ENCODE measurements around the gene CNOT6.

DNA sequence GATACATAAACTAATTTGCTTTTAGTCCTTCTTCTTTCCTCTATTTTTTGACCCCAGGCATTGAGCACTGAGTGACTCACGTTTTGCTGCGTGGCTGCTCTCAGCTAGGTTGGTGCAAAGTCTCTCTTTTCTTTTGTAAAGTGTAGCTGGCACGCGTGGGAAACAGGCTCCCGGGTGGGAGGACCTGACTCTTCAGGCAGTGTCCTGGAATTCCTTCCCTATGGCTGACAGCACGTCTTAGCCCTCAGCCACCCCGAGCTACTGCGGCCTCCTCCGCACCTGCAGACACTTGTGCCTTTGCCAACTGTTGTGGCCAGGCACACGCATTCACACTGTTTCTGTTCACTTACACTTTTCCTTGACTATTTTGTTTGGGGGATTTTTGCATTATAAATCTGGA lies 98.0 kb downstream of the CNOT6 start:
- TF ChIP-seq POLR2A (IDR thresholded peaks at IDR 0.05) (no peak), CTCF (IDR thresholded peaks at IDR 0.05) (no peak), POLR2AphosphoS5 (IDR thresholded peaks at IDR 0.05) (no peak)

Data from suprapubic skin (tissue), 4 donors.